Measurements from ENCODE around the gene GJC2.

GJC2 gene

GRCh38 chr1:228174482-228175315 is 25.0 kb downstream of the GJC2 start:
- TF ChIP-seq EZH2 (IDR thresholded peaks at IDR 0.05; ENCODE audit: borderline replicate concordance, low read depth, low read length, severe bottlenecking) (no peak), CTCF (IDR thresholded peaks at IDR 0.05; ENCODE audit: borderline replicate concordance, extremely low read depth, low read length, poor library complexity, severe bottlenecking) (no peak)
- Histone ChIP-seq H2AFZ (ENCODE audit: low read depth, low read length) (no peak overlapping the region), H3K4me1 (ENCODE audit: insufficient read depth, low read length) (no peaks in the 10 kb centered on the region), H3K9me3 (ENCODE audit: insufficient read depth, low read length, severe bottlenecking) (no peaks in the 10 kb centered on the region), H3K4me2 (ENCODE audit: insufficient read depth, low read length) (no peak overlapping the region), H3K9ac (ENCODE audit: low read depth, low read length) (no peak overlapping the region), H3K79me2 (ENCODE audit: insufficient read depth, low read length) (peaks cover 22% of the 10 kb centered on the region), H3K27me3 (ENCODE audit: insufficient read depth, low read length, poor library complexity) (no peaks in the 10 kb centered on the region), H4K20me1 (ENCODE audit: insufficient read depth, low read length) (peaks cover 40% of the 10 kb centered on the region), H3K4me3 (ENCODE audit: low read depth in 1 of 2, low read length in 2 of 2) (no peak overlapping the region), H3K27ac (ENCODE audit: low read length) (no peak overlapping the region), H3K36me3 (ENCODE audit: insufficient read depth, low read length) (peaks cover 21% of the 10 kb centered on the region)
- ATAC-seq (ENCODE audit: insufficient read depth, low read depth) (no peak), DNase-seq (no peak)

- no peaks in the 10 kb centered on the region for H3K4me1 ChIP-seq (ENCODE audit: insufficient read depth, low read length)
- H3K27me3 ChIP-seq (ENCODE audit: insufficient read depth, low read length, poor library complexity): no peaks in the 10 kb centered on the region
- H3K36me3 ChIP-seq (ENCODE audit: insufficient read depth, low read length): peaks cover 21% of the 10 kb centered on the region
- H3K4me2 ChIP-seq (ENCODE audit: insufficient read depth, low read length): no peak overlapping the region
- H3K79me2 ChIP-seq (ENCODE audit: insufficient read depth, low read length): peaks cover 22% of the 10 kb centered on the region
- H3K4me3 ChIP-seq (ENCODE audit: low read depth in 1 of 2, low read length in 2 of 2): no peak overlapping the region
- H3K9ac ChIP-seq (ENCODE audit: low read depth, low read length): no peak overlapping the region
- no peak overlapping the region for H2AFZ ChIP-seq (ENCODE audit: low read depth, low read length)
- no peak for TF ChIP-seq EZH2 (IDR thresholded peaks at IDR 0.05; ENCODE audit: borderline replicate concordance, low read depth, low read length, severe bottlenecking)
- no peak for TF ChIP-seq CTCF (IDR thresholded peaks at IDR 0.05; ENCODE audit: borderline replicate concordance, extremely low read depth, low read length, poor library complexity, severe bottlenecking)
- DNase-seq (no peak), ATAC-seq (ENCODE audit: insufficient read depth, low read depth) (no peak)
- H3K9me3 ChIP-seq (ENCODE audit: insufficient read depth, low read length, severe bottlenecking): no peaks in the 10 kb centered on the region
- H4K20me1 ChIP-seq (ENCODE audit: insufficient read depth, low read length): peaks cover 38% of the 10 kb centered on the region
- no peak overlapping the region for H3K27ac ChIP-seq (ENCODE audit: low read length)
Measured at GRCh38 chr1:228175316-228176023, 25.7 kb downstream of the GJC2 start.

GRCh38 chr1:228176024-228176395 is 26.3 kb downstream of the GJC2 start:
- Histone ChIP-seq H3K36me3 (ENCODE audit: insufficient read depth, low read length) (peaks cover 21% of the 10 kb centered on the region), H3K4me2 (ENCODE audit: insufficient read depth, low read length) (no peak overlapping the region), H3K9me3 (ENCODE audit: insufficient read depth, low read length, severe bottlenecking) (no peaks in the 10 kb centered on the region), H3K4me1 (ENCODE audit: insufficient read depth, low read length) (no peaks in the 10 kb centered on the region), H4K20me1 (ENCODE audit: insufficient read depth, low read length) (peaks cover 34% of the 10 kb centered on the region), H3K27ac (ENCODE audit: low read length) (no peak overlapping the region), H2AFZ (ENCODE audit: low read depth, low read length) (no peak overlapping the region), H3K79me2 (ENCODE audit: insufficient read depth, low read length) (peaks cover 22% of the 10 kb centered on the region), H3K4me3 (ENCODE audit: low read depth in 1 of 2, low read length in 2 of 2) (no peak overlapping the region), H3K9ac (ENCODE audit: low read depth, low read length) (no peak overlapping the region), H3K27me3 (ENCODE audit: insufficient read depth, low read length, poor library complexity) (no peaks in the 10 kb centered on the region)
- DNase-seq (no peak), ATAC-seq (ENCODE audit: insufficient read depth, low read depth) (no peak)
- no peak for TF ChIP-seq CTCF (IDR thresholded peaks at IDR 0.05; ENCODE audit: borderline replicate concordance, extremely low read depth, low read length, poor library complexity, severe bottlenecking)
- no peak for TF ChIP-seq EZH2 (IDR thresholded peaks at IDR 0.05; ENCODE audit: borderline replicate concordance, low read depth, low read length, severe bottlenecking)

All from DND-41 (cell line).